SK-N-SH treated with all-trans-retinoic acid at 6 μM for 48 hours (cell line): ENCODE data around the gene AUTS2.
A peak's percentile ranks its signal among the peaks of the same experiment; 100 is the strongest.

Source experiments
- ATAC-seq: fragments of 200-7000 bp; cut with Tn5 transposase; 3 replicates; pipeline ENCODE4 v1.9.1; 2020; ENCODE audit warnings: mild to moderate bottlenecking, moderate library complexity
- ARNTL ChIP-seq: fragments of 450-650 bp; formaldehyde crosslinking; IDR thresholded peaks from 2 replicates; pipeline ENCODE4 v1.5.0; 2020; ENCODE audit warnings: low read depth, mild to moderate bottlenecking, moderate library complexity, borderline replicate concordance
- BACH2 ChIP-seq: fragments of 250-450 bp; sonication (Bioruptor Pico); IDR thresholded peaks from 2 replicates; pipeline ENCODE4 v1.9.0; 2021; ENCODE audit warnings: mild to moderate bottlenecking, borderline replicate concordance
- CREB5 ChIP-seq: fragments of 250-450 bp; sonication (Bioruptor Pico); IDR thresholded peaks from 2 replicates; pipeline ENCODE4 v1.5.1; 2020; ENCODE audit warnings: low read depth, mild to moderate bottlenecking, moderate library complexity
- CSDC2 ChIP-seq: fragments of 250-450 bp; sonication (Bioruptor Pico); IDR thresholded peaks from 2 replicates; pipeline ENCODE4 v1.5.0; 2020; ENCODE audit warnings: mild to moderate bottlenecking, moderate library complexity
- CSRNP3 ChIP-seq: fragments of 250-450 bp; sonication (Bioruptor Pico); IDR thresholded peaks from 2 replicates; pipeline ENCODE4 v1.5.1; 2021; ENCODE audit warnings: mild to moderate bottlenecking, moderate library complexity
- ESRRG ChIP-seq: fragments of 250-450 bp; sonication (Bioruptor Pico); IDR thresholded peaks from 2 replicates; pipeline ENCODE4 v1.6.1; 2021; ENCODE audit warnings: mild to moderate bottlenecking
- GLIS3 ChIP-seq: fragments of 250-450 bp; sonication (Bioruptor Pico); IDR thresholded peaks from 2 replicates; pipeline ENCODE4 v1.5.0; 2020; ENCODE audit warnings: mild to moderate bottlenecking, moderate library complexity
- ISL1 ChIP-seq: fragments of 250-450 bp; sonication (Bioruptor Pico); IDR thresholded peaks from 2 replicates; pipeline ENCODE4 v2.1.2; 2022; ENCODE audit warnings: mild to moderate bottlenecking, moderate library complexity
- OSR1 ChIP-seq: fragments of 250-450 bp; sonication (Bioruptor Pico); IDR thresholded peaks from 2 replicates; pipeline ENCODE4 v1.8.0; 2022; ENCODE audit warnings: moderate library complexity, mild to moderate bottlenecking, inconsistent platforms
- PATZ1 ChIP-seq: fragments of 250-450 bp; sonication (Bioruptor Pico); IDR thresholded peaks from 2 replicates; pipeline ENCODE4 v1.8.0; 2020; ENCODE audit warnings: mild to moderate bottlenecking, moderate library complexity, borderline replicate concordance
- POU6F1 ChIP-seq: fragments of 250-450 bp; sonication (Bioruptor Pico); IDR thresholded peaks from 2 replicates; pipeline ENCODE4 v1.8.0; 2021; ENCODE audit warnings: low read depth, mild to moderate bottlenecking, moderate library complexity, borderline replicate concordance
- SNAI2 ChIP-seq: fragments of 250-450 bp; sonication (Bioruptor Pico); IDR thresholded peaks from 2 replicates; pipeline ENCODE4 v1.5.0; 2020; ENCODE audit warnings: mild to moderate bottlenecking, moderate library complexity
- TCF4 ChIP-seq: fragments of 250-450 bp; sonication (Bioruptor Pico); IDR thresholded peaks from 2 replicates; pipeline ENCODE4 v1.8.0; 2021; ENCODE audit warnings: mild to moderate bottlenecking, moderate library complexity, borderline replicate concordance
- TSHZ2 ChIP-seq: fragments of 250-450 bp; sonication (Bioruptor Pico); IDR thresholded peaks from 2 replicates; pipeline ENCODE4 v1.5.0; 2020; ENCODE audit warnings: mild to moderate bottlenecking, moderate library complexity
- ZC3H10 ChIP-seq: fragments of 250-450 bp; sonication (Bioruptor Pico); IDR thresholded peaks from 2 replicates; pipeline ENCODE4 v1.5.1; 2021; ENCODE audit warnings: mild to moderate bottlenecking, moderate library complexity
- ZFP3 ChIP-seq: fragments of 250-450 bp; sonication (Bioruptor Pico); IDR thresholded peaks from 2 replicates; pipeline ENCODE4 v1.5.0; 2020; ENCODE audit warnings: mild to moderate bottlenecking, moderate library complexity
- ZFP30 ChIP-seq: fragments of 450-650 bp; formaldehyde crosslinking; IDR thresholded peaks from 2 replicates; pipeline ENCODE4 v1.5.0; 2022; ENCODE audit warnings: mild to moderate bottlenecking, moderate library complexity
- ZNF565 ChIP-seq: fragments of 450-650 bp; formaldehyde crosslinking; conservative IDR thresholded peaks from 2 replicates; pipeline ENCODE4 v1.5.0; 2020; ENCODE audit warnings: low read depth, mild to moderate bottlenecking, moderate library complexity
- ZNF70 ChIP-seq: fragments of 450-650 bp; formaldehyde crosslinking; IDR thresholded peaks from 2 replicates; pipeline ENCODE4 v1.5.0; 2020; ENCODE audit warnings: mild to moderate bottlenecking, moderate library complexity
- ZNF8 ChIP-seq: fragments of 450-650 bp; formaldehyde crosslinking; IDR thresholded peaks from 2 replicates; pipeline ENCODE4 v1.5.0; 2020; ENCODE audit warnings: mild to moderate bottlenecking, moderate library complexity

AUTS2 gene

GRCh38 chr7:70512761-70513160 lies 914.5 kb downstream of the AUTS2 start:
- TF ChIP-seq TCF4 (CRISPR knock-in tag): no peak
- TF ChIP-seq BACH2: no peak
- no peak for TF ChIP-seq ZC3H10 (CRISPR knock-in tag)
- no peak for TF ChIP-seq POU6F1
- no peak for TF ChIP-seq CREB5 (CRISPR knock-in tag)
- TF ChIP-seq ZFP30 (CRISPR knock-in tag): no peak
- TF ChIP-seq OSR1 (CRISPR knock-in tag): no peak
- no peak for TF ChIP-seq SNAI2 (CRISPR knock-in tag)
- no peak for TF ChIP-seq ARNTL
- TF ChIP-seq ISL1: no peak
- no peak for TF ChIP-seq ZNF8 (CRISPR knock-in tag)
- TF ChIP-seq ZNF565 (CRISPR knock-in tag): no peak
- no peak for TF ChIP-seq TSHZ2
- ATAC-seq: no peak

- ATAC-seq: peak; percentile 71
- TF ChIP-seq OSR1 (CRISPR knock-in tag): no peak
- no peak for TF ChIP-seq TSHZ2
- no peak for TF ChIP-seq BACH2
- TF ChIP-seq ZFP3 (CRISPR knock-in tag): no peak
- TF ChIP-seq ESRRG: no peak
- TF ChIP-seq CREB5 (CRISPR knock-in tag): no peak
- no peak for TF ChIP-seq ARNTL
- TF ChIP-seq GLIS3: no peak
- TF ChIP-seq ZNF565 (CRISPR knock-in tag): no peak
- TF ChIP-seq CSDC2 (CRISPR knock-in tag): no peak
- TF ChIP-seq TCF4 (CRISPR knock-in tag): no peak
- no peak for TF ChIP-seq SNAI2 (CRISPR knock-in tag)
- TF ChIP-seq ZNF70: no peak
- no peak; the same call in 1 of the 2 replicates for TF ChIP-seq ISL1
- TF ChIP-seq ZNF8 (CRISPR knock-in tag): no peak
- no peak for TF ChIP-seq PATZ1 (CRISPR knock-in tag)
- no peak for TF ChIP-seq CSRNP3 (CRISPR knock-in tag)
- TF ChIP-seq, all 23 proteins: peak for 0
Observed at GRCh38 chr7:70520611-70521010, 922.3 kb downstream of the AUTS2 start.
